Smooth muscle cell of the brain vasculature (primary cell): ENCODE measurements around the gene CRACR2B.

Experiments
- DNase-seq: peaks from one replicate; pipeline ENCODE4 v3.0.0-alpha.2; 2012; ENCODE audit warnings: low read depth, low spot score

The CRACR2B gene

GRCh38 chr11:827897-828192, at the start of gene CRACR2B:
CRACR2B (plus strand) TSS chr11:827919; CDS start chr11:828608, 689 bp downstream.
- no peak for DNase-seq

- no peak for DNase-seq
These were observed 48.5 kb upstream of the CRACR2B start for GRCh38 chr11:778976-779954.

GRCh38 chr11:779955-780532, 47.7 kb upstream of the CRACR2B start:
- no peak for DNase-seq

GRCh38 chr11:782264-783174, 45.2 kb upstream of the CRACR2B start:
- DNase-seq: no peak

GRCh38 chr11:783581-784015, 44.1 kb upstream of the CRACR2B start:
- no peak for DNase-seq

GRCh38 chr11:786235-787083, 41.3 kb upstream of the CRACR2B start:
- DNase-seq: no peak

- DNase-seq: no peak
These were observed 40.5 kb upstream of the CRACR2B start for GRCh38 chr11:787084-787675.

GRCh38 chr11:788009-788640, 39.6 kb upstream of the CRACR2B start:
- no peak for DNase-seq

- DNase-seq: no peak
These were observed 38.5 kb upstream of the CRACR2B start for GRCh38 chr11:788953-789940.

- DNase-seq: no peak
These were observed 37.8 kb upstream of the CRACR2B start, which contains the start of gene CEND1 for GRCh38 chr11:789943-790342. CEND1 (minus strand) TSS chr11:790090; CDS start chr11:788576, 1,514 bp downstream.

- DNase-seq: no peak
These were observed 36.8 kb upstream of the CRACR2B start for GRCh38 chr11:790721-791564.

GRCh38 chr11:791658-792534, 35.8 kb upstream of the CRACR2B start:
- DNase-seq: no peak

GRCh38 chr11:792535-792821, 35.2 kb upstream of the CRACR2B start:
- no peak for DNase-seq

- DNase-seq: no peak
These were observed 34.8 kb upstream of the CRACR2B start for GRCh38 chr11:792873-793272.

GRCh38 chr11:793556-793955, 34.2 kb upstream of the CRACR2B start:
- DNase-seq: no peak

- no peak for DNase-seq
These were observed 33.5 kb upstream of the CRACR2B start for GRCh38 chr11:794013-794765.
